ENCODE data around the gene CNTN4. TPM values are rescaled to one million over a fixed set of nuclear protein-coding genes. Genes with fewer than 3 reads are reported as not detected.

The CNTN4 gene
- total RNA-seq, 4 donors from 2014 or later = 47.7 to 106 (median 83.3) TPM

DNA sequence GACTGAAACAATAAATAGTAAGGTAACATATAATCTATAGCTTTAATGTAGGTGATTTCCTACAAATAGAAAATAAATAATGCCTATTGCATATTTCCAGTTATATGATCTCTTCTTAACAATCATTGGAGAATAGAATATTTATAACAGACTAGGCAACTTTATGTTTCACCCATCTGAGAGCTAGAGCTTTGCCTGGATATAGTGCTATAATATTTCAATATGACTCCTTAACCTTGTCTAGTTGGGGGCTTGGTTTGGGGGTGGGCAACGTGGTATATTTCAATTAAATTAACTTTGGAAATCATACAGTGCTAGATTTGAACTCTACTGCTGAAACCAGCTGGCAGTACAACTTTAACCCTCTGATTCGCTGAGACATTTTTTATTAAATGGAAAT, 265.2 kb downstream of the CNTN4 start:
- Histone ChIP-seq H3K27me3 (no peaks in the 10 kb centered on the region), H3K4me1 (no peaks in the 10 kb centered on the region), H3K9me3 (no peaks in the 10 kb centered on the region), H3K27ac (no peak overlapping the region), H3K4me3 (no peak overlapping the region), H3K36me3 (no peaks in the 10 kb centered on the region)
- DNase-seq (ENCODE audit: low spot score in 2 of 2) = no peak
- TF ChIP-seq, protein P1, sequence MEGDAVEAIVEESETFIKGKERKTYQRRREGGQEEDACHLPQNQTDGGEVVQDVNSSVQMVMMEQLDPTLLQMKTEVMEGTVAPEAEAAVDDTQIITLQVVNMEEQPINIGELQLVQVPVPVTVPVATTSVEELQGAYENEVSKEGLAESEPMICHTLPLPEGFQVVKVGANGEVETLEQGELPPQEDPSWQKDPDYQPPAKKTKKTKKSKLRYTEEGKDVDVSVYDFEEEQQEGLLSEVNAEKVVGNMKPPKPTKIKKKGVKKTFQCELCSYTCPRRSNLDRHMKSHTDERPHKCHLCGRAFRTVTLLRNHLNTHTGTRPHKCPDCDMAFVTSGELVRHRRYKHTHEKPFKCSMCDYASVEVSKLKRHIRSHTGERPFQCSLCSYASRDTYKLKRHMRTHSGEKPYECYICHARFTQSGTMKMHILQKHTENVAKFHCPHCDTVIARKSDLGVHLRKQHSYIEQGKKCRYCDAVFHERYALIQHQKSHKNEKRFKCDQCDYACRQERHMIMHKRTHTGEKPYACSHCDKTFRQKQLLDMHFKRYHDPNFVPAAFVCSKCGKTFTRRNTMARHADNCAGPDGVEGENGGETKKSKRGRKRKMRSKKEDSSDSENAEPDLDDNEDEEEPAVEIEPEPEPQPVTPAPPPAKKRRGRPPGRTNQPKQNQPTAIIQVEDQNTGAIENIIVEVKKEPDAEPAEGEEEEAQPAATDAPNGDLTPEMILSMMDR (IDR thresholded peaks at IDR 0.05) = no peak
- no peak for TF ChIP-seq POLR2A (IDR thresholded peaks at IDR 0.05)
- no peak for TF ChIP-seq EP300 (IDR thresholded peaks at IDR 0.05)
- whole genome bisulfite sequencing, 2 donors = 77 to 80% methylated on average over 2 of the region's 2 CpGs

DNA sequence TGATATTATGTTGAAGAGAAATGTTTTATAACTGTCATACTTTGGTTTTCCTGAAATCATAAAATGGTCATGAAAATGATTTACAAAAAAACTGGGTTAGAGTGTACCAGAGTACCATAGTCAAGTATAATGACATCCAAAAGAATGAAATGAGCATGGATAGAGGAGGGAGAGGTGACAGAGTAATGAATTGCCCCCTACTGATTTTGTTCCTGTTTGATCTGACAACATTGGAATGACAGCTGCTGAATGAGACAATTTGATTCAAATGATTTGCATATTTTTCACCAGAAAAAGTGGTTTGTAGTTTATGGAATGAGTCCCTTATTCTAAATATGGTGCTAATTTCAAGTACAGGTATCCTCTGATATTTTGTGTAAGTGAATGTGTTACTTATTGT, 271.7 kb downstream of the CNTN4 start:
- Histone ChIP-seq H3K9me3 (no peaks in the 10 kb centered on the region), H3K4me3 (no peak overlapping the region), H3K27ac (no peak overlapping the region)

DNA sequence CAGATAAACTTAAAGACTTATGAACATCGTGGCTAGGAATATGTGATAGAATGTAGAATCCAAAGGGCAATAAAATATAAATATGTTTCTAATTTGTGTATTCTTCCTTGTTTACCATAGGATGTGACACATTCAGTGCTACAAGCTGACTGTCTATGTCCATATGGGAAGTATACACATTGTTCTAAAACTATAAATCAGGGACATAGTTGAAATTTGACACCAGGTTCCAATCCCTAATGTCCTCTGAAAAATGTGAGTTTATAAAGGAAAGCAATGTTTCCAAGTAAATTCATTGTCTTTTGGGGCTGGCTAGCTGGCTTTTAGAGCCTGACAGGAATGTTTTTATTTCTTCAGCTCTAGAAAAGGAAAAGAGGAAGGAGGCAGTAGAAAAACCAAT, 273.6 kb downstream of the CNTN4 start:
- Histone ChIP-seq H3K9me3 (no peaks in the 10 kb centered on the region), H3K4me3 (no peak overlapping the region), H3K36me3 (no peaks in the 10 kb centered on the region), H3K27me3 (no peaks in the 10 kb centered on the region), H3K27ac (no peak overlapping the region), H3K4me1 (no peaks in the 10 kb centered on the region)
- DNase-seq (ENCODE audit: low spot score in 2 of 2) = no peak
- WGBS, 2 donors = 45 to 52% methylated on average over 1 of the region's 1 CpG
- no peak for TF ChIP-seq POLR2A (IDR thresholded peaks at IDR 0.05)
- TF ChIP-seq EP300 (IDR thresholded peaks at IDR 0.05) = no peak
- TF ChIP-seq, protein P1 (IDR thresholded peaks at IDR 0.05) = no peak

More for the DNA sequence above, 271.7 kb downstream of the CNTN4 start:
- TF ChIP-seq EP300 (IDR thresholded peaks at IDR 0.05) (no peak), POLR2A (IDR thresholded peaks at IDR 0.05) (no peak)
- TF ChIP-seq, protein P1 (IDR thresholded peaks at IDR 0.05) = no peak
- no peak for DNase-seq (ENCODE audit: low spot score in 2 of 2)
- Histone ChIP-seq H3K27me3 (no peaks in the 10 kb centered on the region), H3K36me3 (no peaks in the 10 kb centered on the region), H3K4me1 (no peaks in the 10 kb centered on the region)

DNA sequence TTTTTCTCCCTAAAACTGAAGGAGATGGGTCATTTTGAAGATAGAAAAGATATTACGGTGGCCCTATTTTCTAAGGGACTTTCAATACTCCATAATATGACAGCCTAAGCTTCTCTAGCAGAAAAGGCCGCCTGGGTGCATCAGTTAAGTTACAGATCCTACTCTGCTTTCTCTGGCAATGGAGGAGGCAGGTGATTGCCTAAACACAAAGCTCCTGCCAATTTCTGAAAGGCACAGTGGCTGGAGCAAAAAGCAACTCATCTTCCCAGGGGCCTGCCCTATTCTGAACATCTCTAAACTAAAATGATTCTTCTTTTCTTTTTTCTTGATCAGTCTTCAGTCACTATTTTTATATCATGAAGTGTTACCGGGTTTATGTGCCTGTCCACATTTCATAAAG, 276.7 kb downstream of the CNTN4 start:
- no peak for DNase-seq (ENCODE audit: low spot score in 2 of 2)
- no peak overlapping the region for H3K27ac ChIP-seq
- 83 to 91% methylated on average over 3 of the region's 3 CpGs for WGBS, 2 donors
- no peaks in the 10 kb centered on the region for H3K27me3 ChIP-seq
- no peak overlapping the region for H3K4me3 ChIP-seq
- TF ChIP-seq EP300 (IDR thresholded peaks at IDR 0.05) (no peak), POLR2A (IDR thresholded peaks at IDR 0.05) (no peak)
- TF ChIP-seq, protein P1 (IDR thresholded peaks at IDR 0.05) = no peak
- H3K36me3 ChIP-seq = no peaks in the 10 kb centered on the region
- no peaks in the 10 kb centered on the region for H3K4me1 ChIP-seq
- H3K9me3 ChIP-seq = no peaks in the 10 kb centered on the region

DNA sequence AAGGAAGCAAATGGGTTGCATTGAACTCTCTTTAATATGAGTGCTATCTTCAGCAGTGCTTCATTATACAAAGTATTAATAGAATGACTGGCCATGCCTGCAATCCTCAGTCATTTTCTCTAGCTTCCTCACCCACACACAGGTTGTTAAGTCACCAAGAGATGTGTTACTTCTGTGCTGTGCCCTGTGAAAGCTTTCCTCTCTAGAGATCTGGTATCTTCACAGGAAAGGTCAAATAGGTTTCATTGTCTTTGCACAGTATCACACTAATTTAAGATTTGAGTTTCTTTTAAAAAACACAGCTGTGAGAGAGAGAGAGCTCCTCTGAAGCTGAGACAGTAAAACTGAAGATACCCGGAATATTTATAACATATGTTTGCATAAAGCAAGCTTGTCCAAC, 278.6 kb downstream of the CNTN4 start:
- Histone ChIP-seq H3K36me3 (no peaks in the 10 kb centered on the region), H3K4me1 (no peaks in the 10 kb centered on the region), H3K27ac (no peak overlapping the region), H3K27me3 (no peaks in the 10 kb centered on the region), H3K4me3 (no peak overlapping the region), H3K9me3 (no peaks in the 10 kb centered on the region)
- DNase-seq (ENCODE audit: low spot score in 2 of 2) = no peak
- TF ChIP-seq EP300 (IDR thresholded peaks at IDR 0.05) = no peak
- no peak for TF ChIP-seq POLR2A (IDR thresholded peaks at IDR 0.05)
- TF ChIP-seq, protein P1 (IDR thresholded peaks at IDR 0.05) = no peak
- WGBS, 2 donors = 3 to 47% methylated on average over 1 of the region's 1 CpG

All from tibial nerve (tissue), 4 donors.